Stomach smooth muscle (tissue), 2 donors: Measurements from ENCODE around the gene KCNJ6.

Experiments used
- H3K27ac ChIP-seq: one replicate; pipeline ENCODE4 v1.7.0; 2013; ENCODE audit warnings: mild to moderate bottlenecking, low read length, inconsistent platforms
- H3K27me3 ChIP-seq, 2 donors: one replicate each; pipeline ENCODE4 v1.7.0; 2013; ENCODE audit warnings: low read length in 2 of 2; ENCODE audit not compliant: insufficient read depth in 2 of 2, control insufficient read depth in 1 of 2
- H3K36me3 ChIP-seq, 2 donors: one replicate each; pipeline ENCODE4 v1.7.0; 2013; ENCODE audit warnings: low read length in 2 of 2; ENCODE audit not compliant: control insufficient read depth in 2 of 2, insufficient read depth in 2 of 2
- H3K4me1 ChIP-seq: one replicate; pipeline ENCODE4 v1.7.0; 2013; ENCODE audit warnings: low read length; ENCODE audit not compliant: control insufficient read depth, insufficient read depth
- H3K4me3 ChIP-seq, 2 donors: one replicate each; pipeline ENCODE4 v1.7.0; 2013; ENCODE audit warnings: low read length in 2 of 2
- H3K9ac ChIP-seq, 2 donors: one replicate each; pipeline ENCODE4 v1.7.0; 2013; ENCODE audit warnings: low read length in 2 of 2, mild to moderate bottlenecking in 1 of 2
- H3K9me3 ChIP-seq, 2 donors: one replicate each; pipeline ENCODE4 v1.7.0; 2013; ENCODE audit warnings: low read length in 2 of 2; ENCODE audit not compliant: control insufficient read depth in 2 of 2
- donor health status: healthy.
- donor health status: Pancreatic carcinoma.

The KCNJ6 gene

GRCh38 chr21:37780991-37781983, 135.0 kb downstream of the KCNJ6 start:
- Histone ChIP-seq H3K36me3 (no peaks in the 10 kb centered on the region), H3K4me3 (no peak overlapping the region), H3K9ac (no peak overlapping the region), H3K27ac (no peak overlapping the region), H3K27me3 (peaks cover 0 to 2% of the 10 kb centered on the region in 2 donors), H3K4me1 (no peaks in the 10 kb centered on the region), H3K9me3 (peaks cover 6 to 8% of the 10 kb centered on the region in 2 donors)

- no peaks in the 10 kb centered on the region for H3K27me3 ChIP-seq
- no peaks in the 10 kb centered on the region for H3K4me1 ChIP-seq
- no peak overlapping the region for H3K4me3 ChIP-seq
- no peaks in the 10 kb centered on the region for H3K36me3 ChIP-seq
- H3K9ac ChIP-seq: no peak overlapping the region
- H3K9me3 ChIP-seq: no peaks in the 10 kb centered on the region
- H3K27ac ChIP-seq: no peak overlapping the region
These were observed 145.1 kb downstream of the KCNJ6 start for GRCh38 chr21:37771181-37771580.

- no peak overlapping the region for H3K4me3 ChIP-seq
- no peaks in the 10 kb centered on the region for H3K9me3 ChIP-seq
- no peak overlapping the region for H3K9ac ChIP-seq
- H3K27ac ChIP-seq: no peak overlapping the region
- H3K27me3 ChIP-seq: no peaks in the 10 kb centered on the region
- H3K36me3 ChIP-seq: no peaks in the 10 kb centered on the region
- no peaks in the 10 kb centered on the region for H3K4me1 ChIP-seq
These were observed 145.8 kb downstream of the KCNJ6 start for GRCh38 chr21:37770461-37770860.

- Histone ChIP-seq H3K4me1 (no peaks in the 10 kb centered on the region), H3K4me3 (no peak overlapping the region), H3K27me3 (no peaks in the 10 kb centered on the region), H3K27ac (no peak overlapping the region), H3K36me3 (no peaks in the 10 kb centered on the region), H3K9me3 (no peaks in the 10 kb centered on the region), H3K9ac (no peak overlapping the region)
These were observed 146.6 kb downstream of the KCNJ6 start for GRCh38 chr21:37769656-37770055.

DNA sequence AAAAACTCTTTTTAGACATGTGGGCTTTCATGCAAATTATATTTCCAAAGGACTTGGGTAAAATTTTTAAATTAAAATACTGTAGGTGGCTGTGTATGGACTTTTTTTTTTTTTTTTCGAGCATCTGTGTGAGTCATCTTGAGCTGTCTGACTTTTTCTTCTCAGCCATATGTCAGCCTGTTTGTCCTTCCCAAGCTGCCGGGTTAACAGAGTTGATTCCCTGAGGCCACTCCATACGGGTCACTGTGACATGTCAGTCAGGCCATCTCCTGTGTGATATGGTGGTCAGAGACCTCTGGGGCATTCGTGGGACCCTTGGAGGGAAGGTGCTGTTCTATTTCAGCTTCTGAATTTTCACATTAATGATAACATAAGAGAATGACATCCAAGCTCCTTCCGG, 148.3 kb downstream of the KCNJ6 start:
- Histone ChIP-seq H3K9me3 (no peaks in the 10 kb centered on the region), H3K4me1 (no peaks in the 10 kb centered on the region), H3K27ac (no peak overlapping the region), H3K9ac (no peak overlapping the region), H3K4me3 (no peak overlapping the region), H3K27me3 (no peaks in the 10 kb centered on the region), H3K36me3 (no peaks in the 10 kb centered on the region)

- H3K27ac ChIP-seq: no peak overlapping the region
- no peaks in the 10 kb centered on the region for H3K9me3 ChIP-seq
- H3K27me3 ChIP-seq: peaks cover 0 to 6% of the 10 kb centered on the region in 2 donors
- no peaks in the 10 kb centered on the region for H3K36me3 ChIP-seq
- H3K4me1 ChIP-seq: no peaks in the 10 kb centered on the region
- no peak overlapping the region for H3K4me3 ChIP-seq
- no peak overlapping the region for H3K9ac ChIP-seq
These were observed 150.1 kb downstream of the KCNJ6 start for GRCh38 chr21:37766129-37766528.

- H3K9me3 ChIP-seq: no peaks in the 10 kb centered on the region
- H3K36me3 ChIP-seq: no peaks in the 10 kb centered on the region
- H3K4me3 ChIP-seq: no peak overlapping the region
- no peaks in the 10 kb centered on the region for H3K4me1 ChIP-seq
- H3K27ac ChIP-seq: no peak overlapping the region
- no peak overlapping the region for H3K9ac ChIP-seq
- H3K27me3 ChIP-seq: peaks cover 3 to 11% of the 10 kb centered on the region in 2 donors
These were observed 150.9 kb downstream of the KCNJ6 start for GRCh38 chr21:37765221-37765900.

GRCh38 chr21:37764691-37765090, 151.6 kb downstream of the KCNJ6 start:
- Histone ChIP-seq H3K27ac (no peak overlapping the region), H3K9ac (no peak overlapping the region), H3K36me3 (no peaks in the 10 kb centered on the region), H3K9me3 (no peaks in the 10 kb centered on the region), H3K4me3 (no peak overlapping the region), H3K4me1 (no peaks in the 10 kb centered on the region), H3K27me3 (peaks cover 5 to 16% of the 10 kb centered on the region in 2 donors)

- Histone ChIP-seq H3K9me3 (no peaks in the 10 kb centered on the region), H3K27ac (no peak overlapping the region), H3K4me1 (no peaks in the 10 kb centered on the region), H3K27me3 (peaks cover 5 to 16% of the 10 kb centered on the region in 2 donors), H3K36me3 (no peaks in the 10 kb centered on the region), H3K4me3 (no peak overlapping the region), H3K9ac (no peak overlapping the region)
These were observed 153.0 kb downstream of the KCNJ6 start for GRCh38 chr21:37763298-37763697.

DNA sequence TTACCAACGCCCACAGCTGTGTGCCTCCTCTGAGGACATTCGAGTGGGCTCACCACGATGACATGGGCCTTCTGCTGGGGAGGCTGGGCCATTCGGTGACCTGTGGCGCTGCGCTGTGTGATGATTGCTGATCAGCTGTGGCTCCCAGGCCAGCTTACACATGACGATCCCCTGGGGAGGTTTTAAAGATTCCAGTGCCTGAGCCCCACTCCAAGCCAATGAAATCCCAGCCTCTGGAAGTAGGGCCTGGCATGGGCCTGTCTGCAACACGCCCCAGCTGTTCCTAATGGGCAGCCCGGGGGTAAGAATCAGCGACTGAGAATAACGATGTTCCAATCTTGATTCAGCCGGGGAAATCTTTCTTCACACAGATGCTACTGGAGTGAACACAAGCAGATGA, 153.7 kb downstream of the KCNJ6 start:
- Histone ChIP-seq H3K4me1 (no peaks in the 10 kb centered on the region), H3K4me3 (peak overlapping the region in 1 of 2 donors; percentile 8), H3K27me3 (peaks cover 5 to 17% of the 10 kb centered on the region in 2 donors), H3K27ac (no peak overlapping the region), H3K36me3 (no peaks in the 10 kb centered on the region), H3K9ac (no peak overlapping the region), H3K9me3 (no peaks in the 10 kb centered on the region)
